Heart right ventricle (tissue), 16 donors: ENCODE measurements around the gene TTC9B. TPM values are rescaled to one million over a fixed set of nuclear protein-coding genes. Genes with fewer than 3 reads are reported as not detected.

Experiments used
- ATAC-seq, 8 donors: fragments of 200-7000 bp; cut with Tn5 transposase; one replicate each; pipeline ENCODE4 v1.9.1; 2020; ENCODE audit warnings: mild to moderate bottlenecking in 8 of 8, moderate library complexity in 8 of 8, moderate number of reproducible peaks in 1 of 8
- DNase-seq, 2 donors: peaks; one replicate each; pipeline ENCODE4 v3.0.0-alpha.2; 2020
- H3K27ac ChIP-seq, 10 donors: fragments of 200-600 bp; sonication (generic) in 2 of 10; one replicate each; pipeline versions ENCODE4 v1.5.0 to v1.8.0; 2020 to 2022; ENCODE audit warnings: mild to moderate bottlenecking in 3 of 10
- H3K27me3 ChIP-seq, 7 donors: fragments of 200-600 bp; one replicate each; pipeline ENCODE4 v1.8.0; 2021 to 2022; ENCODE audit warnings: mild to moderate bottlenecking in 2 of 7
- H3K36me3 ChIP-seq, 9 donors: fragments of 200-600 bp; sonication (generic) in 1 of 9; one replicate each; pipeline versions ENCODE4 v1.5.0 to v1.8.0; 2020 to 2022; ENCODE audit warnings: mild to moderate bottlenecking in 2 of 9
- H3K4me1 ChIP-seq, 9 donors: fragments of 200-600 bp; sonication (generic) in 1 of 9; one replicate each; pipeline versions ENCODE4 v1.5.0 to v1.8.0; 2020 to 2022; ENCODE audit warnings: mild to moderate bottlenecking in 4 of 9
- H3K4me3 ChIP-seq, 10 donors: fragments of 200-600 bp; sonication (generic) in 2 of 10; one replicate each; pipeline versions ENCODE4 v1.5.0 to v1.8.0; 2020 to 2022; ENCODE audit warnings: mild to moderate bottlenecking in 7 of 10, moderate library complexity in 2 of 10
- H3K9me3 ChIP-seq, 11 donors: fragments of 200-600 bp in 10 of 11; sonication (generic) in 2 of 11; one replicate each; pipeline versions ENCODE4 v1.5.0 to v1.8.0; 2013 to 2022; ENCODE audit warnings: mild to moderate bottlenecking in 2 of 11, control low read depth in 1 of 11, moderate library complexity in 1 of 11
- CTCF ChIP-seq, 9 donors: fragments of 200-600 bp; sonication (generic) in 2 of 9; IDR thresholded peaks; one replicate each; pipeline versions ENCODE4 v1.5.0 to v1.8.0; 2021 to 2022; ENCODE audit warnings: antibody characterized with exemption in 9 of 9, mild to moderate bottlenecking in 5 of 9, moderate library complexity in 1 of 9
- WGBS, 2 donors: extraction: QIAGEN DNeasy Blood & Tissue Kit; methylation state at CpG; one replicate each; pipeline ENCODE4 v1.1.7; 2013; ENCODE audit warnings: inconsistent platforms in 1 of 2; 5-methylcytosine and 5-hydroxymethylcytosine counted together
- intact Hi-C, 10 donors: fragments of 100-400 bp; cut with DNase I; formaldehyde crosslinking; loops; one replicate each; pipeline versions ENCODE4 v1.11.1 to v1.14.2; 2022
- polyA plus RNA-seq, 2 donors: library from polyadenylated mRNA; stranded (reverse); fragments of 200-250 nt; gene quantifications; one replicate each; pipeline ENCODE4 v1.2.3, GENCODE V29; 2013
- total RNA-seq, 10 donors: library from RNA; stranded (reverse); fragmentation: NEBNext Ultra II Directional in 3 of 10; extraction: Animal tissue kit (Norgen Biotek cat#: 25700) in 3 of 10; gene quantifications; one replicate each; pipeline versions ENCODE4 v1.2.1 to v1.2.4, GENCODE V29; 2021 to 2023
- donor health status: Arrhythmogenic right ventricular cardiomyopathy.
- donor health status: ischemic (EF 13 %, LVEDD 7.1; RV severe dilation, severe dysfunction).
- donor health status: healthy with polysubstance abuse.
- donor health status: DM: no; HTN: yes; CAD: no.
- donor health status: DM: no; HTN: no; CAD: no.
- donor health status: ischemic (EF 25% LVEDD 6.9; RV normal size, moderate dysfunction).
- donor health status: ischemic (EF 25% LVEDD 5.7; RV mildly dilated, moderate dysfunction).
- donor health status: healthy.
- donor health status: DM: yes; HTN: yes; CAD: no.
- donor health status: Ischemic cardiomyopathy.
- donor health status: ischemic (EF 35%, LVEDD 5.7; RV mildly dilated, moderate dysfunction).
- donor health status: nonischemic (EF 11% LVEDD 7.7; RV severe dilation, severe dysfunction).
- donor health status: DM: yes; HTN: yes; CAD: no.
- donor health status: PGD.
- donor health status: ischemic (EF 29% LVEDD 5.4; RV normal size, mild dysfunction).
- donor health status: nonischemic (EF 23%, LVEDD 6.1; RV moderate dilation, normal function).

Gene TTC9B
- total and polyA plus RNA-seq, 12 donors = not detected

- no peaks in the 10 kb centered on the region for H3K9me3 ChIP-seq
- H3K27me3 ChIP-seq = no peaks in the 10 kb centered on the region
- DNase-seq = peak; percentile 77 to 83
- no peaks in the 10 kb centered on the region for H3K36me3 ChIP-seq
- peak; percentile 92 to 96 (median 95) for ATAC-seq
- WGBS, 2 donors = 1% methylated on average over 103 to 113 of the region's 116 CpGs
- H3K4me1 ChIP-seq = peaks cover 0 to 24% (median 18%) of the 10 kb centered on the region in 9 donors
- peak within 1 kb of the TSS; percentile 55 to 99 (median 96) for H3K27ac ChIP-seq
- intact Hi-C loops = no loop called here
- peak within 1 kb of the TSS; percentile 70 to 100 (median 98) for H3K4me3 ChIP-seq
- TF ChIP-seq CTCF (IDR thresholded peaks at IDR 0.05) = no peak
Measured at GRCh38 chr19:40190891-40191835, 27.0 kb downstream of the TTC9B start, which contains the start of gene MAP3K10. Gene MAP3K10, plus strand, starts transcription at chr19:40191426. Its CDS starts 606 bp downstream, at chr19:40192032.

- Histone ChIP-seq H3K36me3 (no peaks in the 10 kb centered on the region), H3K4me3 (no peak overlapping the region), H3K9me3 (no peaks in the 10 kb centered on the region), H3K4me1 (no peaks in the 10 kb centered on the region), H3K27ac (no peak overlapping the region), H3K27me3 (no peaks in the 10 kb centered on the region)
- 78 to 81% methylated on average over 1 of the region's 1 CpG for WGBS, 2 donors
- DNase-seq = no peak
- TF ChIP-seq CTCF (IDR thresholded peaks at IDR 0.05) = no peak
- no peak for ATAC-seq
- intact Hi-C loops = no loop called here
Measured at GRCh38 chr19:40184273-40184672, 33.9 kb downstream of the TTC9B start.

GRCh38 chr19:40178756-40179155 lies 39.4 kb downstream of the TTC9B start:
- 79 to 82% methylated on average over 4 of the region's 4 CpGs for WGBS, 2 donors
- ATAC-seq (no peak), DNase-seq (no peak)
- intact Hi-C loops = no loop called here
- no peaks in the 10 kb centered on the region for H3K27me3 ChIP-seq
- H3K27ac ChIP-seq = no peak overlapping the region
- peaks cover 0 to 4% (median 0%) of the 10 kb centered on the region in 11 donors for H3K9me3 ChIP-seq
- no peaks in the 10 kb centered on the region for H3K4me1 ChIP-seq
- no peaks in the 10 kb centered on the region for H3K36me3 ChIP-seq
- no peak for TF ChIP-seq CTCF (IDR thresholded peaks at IDR 0.05)
- no peak overlapping the region for H3K4me3 ChIP-seq

GRCh38 chr19:40177286-40178070 lies 40.7 kb downstream of the TTC9B start:
- intact Hi-C loops = no loop called here
- H3K27me3 ChIP-seq = no peaks in the 10 kb centered on the region
- DNase-seq = no peak
- H3K36me3 ChIP-seq = no peaks in the 10 kb centered on the region
- 77 to 86% methylated on average over 5 of the region's 5 CpGs for WGBS, 2 donors
- H3K4me3 ChIP-seq = no peak overlapping the region
- peaks cover 0 to 4% (median 0%) of the 10 kb centered on the region in 11 donors for H3K9me3 ChIP-seq
- TF ChIP-seq CTCF (IDR thresholded peaks at IDR 0.05) = no peak
- H3K27ac ChIP-seq = no peak overlapping the region
- ATAC-seq = no peak
- no peaks in the 10 kb centered on the region for H3K4me1 ChIP-seq
